B cell (primary cell): ENCODE measurements around the gene SDK1.

ENCODE experiments used
- CTCF ChIP-seq: fragments of 200-600 bp; IDR thresholded peaks from one replicate; pipeline ENCODE4 v1.8.0; 2022; ENCODE audit warnings: antibody characterized with exemption, mild to moderate bottlenecking
- EZH2 ChIP-seq: IDR thresholded peaks from 2 replicates; pipeline ENCODE4 v1.6.1; 2012; ENCODE audit warnings: borderline replicate concordance, low read depth, mild to moderate bottlenecking, moderate library complexity, low read length; ENCODE audit not compliant: insufficient read depth, poor library complexity, severe bottlenecking

GRCh38 chr7:4204513-4205165, 903.6 kb downstream of the SDK1 start:
- TF ChIP-seq CTCF: no peak
- no peak for TF ChIP-seq EZH2
